ENCODE measurements around the gene LGMN. TPM values are rescaled to one million over a fixed set of nuclear protein-coding genes. Genes with fewer than 3 reads are reported as not detected.

Gene LGMN
- polyA plus RNA-seq, 1 of the 3 experiments (the other 2 are of a cell fraction): 76.3 TPM

GRCh38 chr14:92756446-92756845 lies 8.0 kb upstream of the LGMN start (continued):
- no peak for TF ChIP-seq REST (IDR thresholded peaks at IDR 0.05; ENCODE audit: low read depth, low read length)

- ChIA-PET CTCF (interaction anchor here (2.4 kb wide), 1 partner anchor 69 kb away, joined by 7 read pairs; no protein-coding TSS in a partner anchor), POLR2A (no interaction called here)
- Histone ChIP-seq H3K36me3 (replicated peaks in 1 of 2; ENCODE audit: control insufficient read depth in 1 of 2, insufficient read depth in 2 of 2, low read length in 1 of 2) (no peaks in the 10 kb centered on the region), H3K4me2 (no peak overlapping the region), H3K9ac (no peak overlapping the region), H3K27ac (ENCODE audit: low read depth in 2 of 2, low read length in 1 of 2) (no peak overlapping the region), H2AFZ (ENCODE audit: low read depth) (no peak overlapping the region; the same call in 1 of the 2 replicates), H4K20me1 (ENCODE audit: insufficient read depth) (no peaks in the 10 kb centered on the region), H3K27me3 (ENCODE audit: insufficient read depth) (no peaks in the 10 kb centered on the region), H3K4me1 (ENCODE audit: control insufficient read depth in 1 of 2, insufficient read depth in 2 of 2, low read depth in 1 of 2, low read length in 1 of 2) (no peaks in the 10 kb centered on the region), H3F3A (replicated peaks; ENCODE audit: insufficient read depth) (no peaks in the 10 kb centered on the region), H3K9me2 (no peaks in the 10 kb centered on the region), H3K79me2 (ENCODE audit: insufficient read depth) (no peaks in the 10 kb centered on the region), H3K9me3 (no peaks in the 10 kb centered on the region), H3K4me3 (ENCODE audit: low read depth in 2 of 2, low read length in 1 of 2) (no peak overlapping the region)
- WGBS (ENCODE audit: low lambda C conversion rate): 74% methylated on average over 3 of the region's 3 CpGs
- no peak for DNase-seq
- TF ChIP-seq GABPA (IDR thresholded peaks at IDR 0.05; ENCODE audit: low read depth) (no peak), RAD21 (IDR thresholded peaks at IDR 0.05; ENCODE audit: low read length) (no peak), ELF1 (IDR thresholded peaks at IDR 0.05) (no peak)
- TF ChIP-seq, protein P1, sequence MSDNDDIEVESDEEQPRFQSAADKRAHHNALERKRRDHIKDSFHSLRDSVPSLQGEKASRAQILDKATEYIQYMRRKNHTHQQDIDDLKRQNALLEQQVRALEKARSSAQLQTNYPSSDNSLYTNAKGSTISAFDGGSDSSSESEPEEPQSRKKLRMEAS (IDR thresholded peaks at IDR 0.05; ENCODE audit: low read depth): no peak
Measured at GRCh38 chr14:92755495-92755894, 7.1 kb upstream of the LGMN start.

- Histone ChIP-seq H3K36me3 (replicated peaks in 1 of 2; ENCODE audit: control insufficient read depth in 1 of 2, insufficient read depth in 2 of 2, low read length in 1 of 2) (no peaks in the 10 kb centered on the region), H3K27me3 (ENCODE audit: insufficient read depth) (no peaks in the 10 kb centered on the region), H3F3A (replicated peaks; ENCODE audit: insufficient read depth) (no peaks in the 10 kb centered on the region), H2AFZ (ENCODE audit: low read depth) (no peak overlapping the region), H3K4me2 (no peak overlapping the region), H4K20me1 (ENCODE audit: insufficient read depth) (no peaks in the 10 kb centered on the region), H3K4me3 (ENCODE audit: low read depth in 2 of 2, low read length in 1 of 2) (no peak overlapping the region), H3K9me3 (no peaks in the 10 kb centered on the region), H3K9ac (no peak overlapping the region), H3K9me2 (no peaks in the 10 kb centered on the region), H3K4me1 (ENCODE audit: control insufficient read depth in 1 of 2, insufficient read depth in 2 of 2, low read depth in 1 of 2, low read length in 1 of 2) (no peaks in the 10 kb centered on the region), H3K79me2 (ENCODE audit: insufficient read depth) (no peaks in the 10 kb centered on the region), H3K27ac (ENCODE audit: low read depth in 2 of 2, low read length in 1 of 2) (no peak overlapping the region)
- POLR2A ChIA-PET: no interaction called here
- no peak for DNase-seq
- TF ChIP-seq RFX5 (IDR thresholded peaks at IDR 0.05; ENCODE audit: low read length) (no peak), ZBTB33 (IDR thresholded peaks at IDR 0.05; ENCODE audit: borderline replicate concordance, low read depth) (no peak), RCOR1 (IDR thresholded peaks at IDR 0.05; ENCODE audit: low read length) (no peak), FOXJ3 (CRISPR knock-in tag; IDR thresholded peaks at IDR 0.05) (no peak), SIN3A (IDR thresholded peaks at IDR 0.05; ENCODE audit: borderline replicate concordance, low read depth, low read length) (no peak), YY1 (IDR thresholded peaks at IDR 0.05; ENCODE audit: low read depth) (no peak), NFIC (IDR thresholded peaks at IDR 0.05; ENCODE audit: borderline replicate concordance) (no peak)
- TF ChIP-seq, protein P1 (IDR thresholded peaks at IDR 0.05; ENCODE audit: low read depth): no peak
- TF ChIP-seq, protein P2, sequence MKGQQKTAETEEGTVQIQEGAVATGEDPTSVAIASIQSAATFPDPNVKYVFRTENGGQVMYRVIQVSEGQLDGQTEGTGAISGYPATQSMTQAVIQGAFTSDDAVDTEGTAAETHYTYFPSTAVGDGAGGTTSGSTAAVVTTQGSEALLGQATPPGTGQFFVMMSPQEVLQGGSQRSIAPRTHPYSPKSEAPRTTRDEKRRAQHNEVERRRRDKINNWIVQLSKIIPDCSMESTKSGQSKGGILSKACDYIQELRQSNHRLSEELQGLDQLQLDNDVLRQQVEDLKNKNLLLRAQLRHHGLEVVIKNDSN (IDR thresholded peaks at IDR 0.05; ENCODE audit: borderline replicate concordance, low read depth): no peak
- 91% methylated on average over 1 of the region's 1 CpG for WGBS (ENCODE audit: low lambda C conversion rate)
- CTCF ChIA-PET: interaction anchor here (2.4 kb wide), 1 partner anchor 68 kb away, joined by 7 read pairs; no protein-coding TSS in a partner anchor
Measured at GRCh38 chr14:92754966-92755365, 6.5 kb upstream of the LGMN start.
